Measurements from ENCODE around the gene WIF1. TPM values are rescaled to one million over a fixed set of nuclear protein-coding genes. Genes with fewer than 3 reads are reported as not detected.

The WIF1 gene
- total RNA-seq, 3 donors from 2014 or later (not counting 1 experiment from before 2014, with no cell fraction given) = not detected

DNA sequence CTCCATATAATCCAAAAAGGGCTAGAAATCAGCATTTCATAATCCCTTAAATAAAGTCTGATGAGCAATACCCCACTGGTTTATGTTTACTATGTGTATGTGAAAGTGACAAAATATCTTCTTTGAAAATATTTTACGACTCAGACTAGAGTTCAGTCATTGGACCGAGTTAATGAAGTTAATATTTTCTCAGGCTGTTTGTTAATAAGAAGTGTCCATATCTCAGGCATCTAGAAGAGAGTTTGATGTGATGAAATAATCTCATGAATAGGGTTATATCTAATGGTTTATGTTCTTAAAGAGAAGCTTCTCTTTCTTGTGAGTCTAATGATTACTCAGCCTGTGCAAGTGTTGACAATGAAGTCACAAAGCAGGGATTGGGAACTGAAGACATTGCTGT is 51.8 kb downstream of the WIF1 start:
- intact Hi-C loops (cut with micrococcal nuclease) = no loop called here
- no peak for DNase-seq
- Histone ChIP-seq H3K4me1 (ENCODE audit: control insufficient read depth, insufficient read depth, low read length) (no peaks in the 10 kb centered on the region), H3K27me3 (ENCODE audit: control insufficient read depth, insufficient read depth, low read length) (no peaks in the 10 kb centered on the region), H3K9me3 (ENCODE audit: control insufficient read depth, insufficient read depth, low read length) (no peaks in the 10 kb centered on the region), H3K4me3 (ENCODE audit: low read length) (no peak overlapping the region), H3K27ac (ENCODE audit: low read length) (no peak overlapping the region), H3K36me3 (ENCODE audit: control insufficient read depth, insufficient read depth, low read length) (no peaks in the 10 kb centered on the region)
- H3K4me3 Mint-ChIP-seq = no peak overlapping the region
- no peak overlapping the region for H3K27ac Mint-ChIP-seq
- peaks cover 5 to 12% of the 10 kb centered on the region in 2 donors for H3K27me3 Mint-ChIP-seq (ENCODE audit: low read depth in 2 of 2)
- TF ChIP-seq, protein P1, sequence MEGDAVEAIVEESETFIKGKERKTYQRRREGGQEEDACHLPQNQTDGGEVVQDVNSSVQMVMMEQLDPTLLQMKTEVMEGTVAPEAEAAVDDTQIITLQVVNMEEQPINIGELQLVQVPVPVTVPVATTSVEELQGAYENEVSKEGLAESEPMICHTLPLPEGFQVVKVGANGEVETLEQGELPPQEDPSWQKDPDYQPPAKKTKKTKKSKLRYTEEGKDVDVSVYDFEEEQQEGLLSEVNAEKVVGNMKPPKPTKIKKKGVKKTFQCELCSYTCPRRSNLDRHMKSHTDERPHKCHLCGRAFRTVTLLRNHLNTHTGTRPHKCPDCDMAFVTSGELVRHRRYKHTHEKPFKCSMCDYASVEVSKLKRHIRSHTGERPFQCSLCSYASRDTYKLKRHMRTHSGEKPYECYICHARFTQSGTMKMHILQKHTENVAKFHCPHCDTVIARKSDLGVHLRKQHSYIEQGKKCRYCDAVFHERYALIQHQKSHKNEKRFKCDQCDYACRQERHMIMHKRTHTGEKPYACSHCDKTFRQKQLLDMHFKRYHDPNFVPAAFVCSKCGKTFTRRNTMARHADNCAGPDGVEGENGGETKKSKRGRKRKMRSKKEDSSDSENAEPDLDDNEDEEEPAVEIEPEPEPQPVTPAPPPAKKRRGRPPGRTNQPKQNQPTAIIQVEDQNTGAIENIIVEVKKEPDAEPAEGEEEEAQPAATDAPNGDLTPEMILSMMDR (IDR thresholded peaks at IDR 0.05) = no peak
- no peaks in the 10 kb centered on the region for H3K4me1 Mint-ChIP-seq
- WGBS (ENCODE audit: insufficient coverage) = 76% methylated on average over 2 of the region's 2 CpGs
- no peak for ATAC-seq
- H3K9me3 Mint-ChIP-seq = no peaks in the 10 kb centered on the region
- H3K36me3 Mint-ChIP-seq = no peaks in the 10 kb centered on the region

DNA sequence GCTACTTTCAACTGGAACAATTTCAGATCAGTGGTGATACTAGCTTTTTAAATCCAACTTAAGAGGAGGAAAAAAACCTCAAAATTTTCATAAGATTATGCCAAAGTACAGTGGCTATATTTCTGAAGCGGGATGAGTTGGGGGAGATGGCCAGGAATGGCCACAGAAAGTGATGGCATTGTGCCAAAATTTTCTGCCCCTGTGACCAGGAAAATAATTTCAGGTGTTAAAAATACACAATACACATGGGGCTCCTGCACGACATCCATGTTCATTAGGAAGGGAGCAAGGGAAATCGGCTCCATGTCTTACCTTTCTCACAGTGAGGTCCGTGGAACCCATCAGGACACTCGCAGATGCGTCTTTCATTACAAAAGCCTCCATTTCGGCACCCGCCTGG is 53.7 kb downstream of the WIF1 start:
- no peaks in the 10 kb centered on the region for H3K36me3 Mint-ChIP-seq
- Histone ChIP-seq H3K27ac (ENCODE audit: low read length) (no peak overlapping the region), H3K4me1 (ENCODE audit: control insufficient read depth, insufficient read depth, low read length) (no peaks in the 10 kb centered on the region), H3K36me3 (ENCODE audit: control insufficient read depth, insufficient read depth, low read length) (no peaks in the 10 kb centered on the region), H3K27me3 (ENCODE audit: control insufficient read depth, insufficient read depth, low read length) (peaks cover 2% of the 10 kb centered on the region), H3K9me3 (ENCODE audit: control insufficient read depth, insufficient read depth, low read length) (no peaks in the 10 kb centered on the region), H3K4me3 (ENCODE audit: low read length) (no peak overlapping the region)
- no peaks in the 10 kb centered on the region for H3K9me3 Mint-ChIP-seq
- ATAC-seq = no peak
- 95% methylated on average over 8 of the region's 8 CpGs for WGBS (ENCODE audit: insufficient coverage)
- TF ChIP-seq, protein P1 (IDR thresholded peaks at IDR 0.05) = no peak
- intact Hi-C loops (cut with micrococcal nuclease) = no loop called here
- no peak for DNase-seq
- no peak overlapping the region for H3K4me3 Mint-ChIP-seq
- no peaks in the 10 kb centered on the region for H3K4me1 Mint-ChIP-seq
- no peak overlapping the region for H3K27ac Mint-ChIP-seq
- H3K27me3 Mint-ChIP-seq (ENCODE audit: low read depth in 2 of 2) = peaks cover 8 to 21% of the 10 kb centered on the region in 2 donors

DNA sequence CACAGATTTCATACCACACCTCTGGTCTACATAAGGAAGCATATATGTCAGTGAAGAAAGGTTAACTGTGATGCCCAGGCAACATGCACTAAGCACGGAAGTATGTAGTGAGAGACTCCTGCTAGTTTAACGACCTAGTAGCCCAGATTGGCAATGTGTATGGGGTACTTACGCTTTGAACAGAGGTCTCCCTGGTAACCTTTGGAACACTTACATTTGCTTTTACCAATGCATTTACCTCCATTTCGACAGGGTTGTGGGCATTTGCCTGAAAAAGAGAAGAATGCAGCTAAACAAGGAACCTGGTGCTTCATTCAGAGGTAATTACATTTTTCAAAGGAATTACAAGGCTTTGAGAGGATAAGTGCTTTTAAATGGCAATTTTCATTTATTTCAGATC is 65.2 kb downstream of the WIF1 start:
- Histone ChIP-seq H3K27ac (ENCODE audit: low read length) (no peak overlapping the region), H3K4me1 (ENCODE audit: control insufficient read depth, insufficient read depth, low read length) (no peaks in the 10 kb centered on the region), H3K4me3 (ENCODE audit: low read length) (no peak overlapping the region), H3K36me3 (ENCODE audit: control insufficient read depth, insufficient read depth, low read length) (no peaks in the 10 kb centered on the region), H3K27me3 (ENCODE audit: control insufficient read depth, insufficient read depth, low read length) (peaks cover 2% of the 10 kb centered on the region), H3K9me3 (ENCODE audit: control insufficient read depth, insufficient read depth, low read length) (no peaks in the 10 kb centered on the region)
- Mint-ChIP-seq H3K4me3 (no peak overlapping the region), H3K27ac (no peak overlapping the region), H3K36me3 (no peaks in the 10 kb centered on the region), H3K27me3 (ENCODE audit: low read depth in 2 of 2) (peaks cover 8% of the 10 kb centered on the region in 2 donors), H3K9me3 (no peaks in the 10 kb centered on the region), H3K4me1 (no peaks in the 10 kb centered on the region)
- TF ChIP-seq, protein P1 (IDR thresholded peaks at IDR 0.05) = no peak
- intact Hi-C loops (cut with micrococcal nuclease) = no loop called here
- 91% methylated on average over 4 of the region's 4 CpGs for WGBS (ENCODE audit: insufficient coverage)
- DNase-seq = no peak
- ATAC-seq = no peak

DNA sequence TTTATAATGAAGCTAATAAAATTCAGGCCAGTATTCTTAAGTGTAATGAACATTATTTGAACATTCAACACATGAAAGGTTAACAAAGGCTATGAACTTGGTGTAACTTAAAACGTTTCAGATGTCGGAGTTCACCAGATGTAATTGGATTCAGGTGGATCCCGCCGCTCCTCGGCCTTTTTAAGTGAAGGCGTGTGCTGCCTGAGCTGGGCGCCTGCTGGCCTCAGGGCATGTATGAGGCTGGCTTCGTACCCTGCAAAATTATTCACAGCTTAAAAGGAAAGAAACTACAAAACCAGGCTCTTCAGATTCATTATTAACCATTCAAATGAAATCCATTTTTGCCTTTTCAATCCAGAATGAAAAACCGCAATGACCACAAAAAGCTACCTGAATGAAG is 69.9 kb downstream of the WIF1 start:
- H3K4me3 ChIP-seq (ENCODE audit: low read length) = no peak overlapping the region
- H3K36me3 ChIP-seq (ENCODE audit: control insufficient read depth, insufficient read depth, low read length) = no peaks in the 10 kb centered on the region
- H3K4me1 ChIP-seq (ENCODE audit: control insufficient read depth, insufficient read depth, low read length) = no peaks in the 10 kb centered on the region
- 90% methylated on average over 9 of the region's 9 CpGs for WGBS (ENCODE audit: insufficient coverage)
- DNase-seq (no peak), ATAC-seq (no peak)
- H3K36me3 Mint-ChIP-seq = no peaks in the 10 kb centered on the region
- H3K27me3 ChIP-seq (ENCODE audit: control insufficient read depth, insufficient read depth, low read length) = peaks cover 2% of the 10 kb centered on the region
- H3K4me3 Mint-ChIP-seq = no peak overlapping the region
- peaks cover 12 to 20% of the 10 kb centered on the region in 2 donors for H3K27me3 Mint-ChIP-seq (ENCODE audit: low read depth in 2 of 2)
- H3K9me3 ChIP-seq (ENCODE audit: control insufficient read depth, insufficient read depth, low read length) = no peaks in the 10 kb centered on the region
- no peaks in the 10 kb centered on the region for H3K4me1 Mint-ChIP-seq
- TF ChIP-seq, protein P1 (IDR thresholded peaks at IDR 0.05) = no peak
- no peaks in the 10 kb centered on the region for H3K9me3 Mint-ChIP-seq
- H3K27ac ChIP-seq (ENCODE audit: low read length) = no peak overlapping the region
- intact Hi-C loops (cut with micrococcal nuclease) = no loop called here
- H3K27ac Mint-ChIP-seq = no peak overlapping the region
